GM12878 (cell line): Measurements from ENCODE around the gene SMPD3. TPM values are rescaled to one million over a fixed set of nuclear protein-coding genes. Genes with fewer than 3 reads are reported as not detected.

ENCODE experiments used
- ATAC-seq: fragments of 200-7000 bp; cut with Tn5 transposase; 3 replicates; pipeline ENCODE4 v1.9.1; 2020; ENCODE audit warnings: mild to moderate bottlenecking, moderate library complexity
- BruUV-seq: library from RNA; stranded (reverse); fragments of 400-500 nt; replicated peaks from 2 replicates; lab custom pipeline; 2021; lab: Mats Ljungman, UMichigan
- CTCF ChIA-PET: fragments of 300-600 bp; sonication (Branson Sonifier 250); formaldehyde crosslinking; extraction: SDS; loops from one replicate; lab custom pipeline; 2021; ENCODE audit warnings: inconsistent platforms; lab: Yijun Ruan, JAX
- POLR2A ChIA-PET: fragments of 350-600 bp; formaldehyde crosslinking; extraction: SDS; loops from one replicate; lab custom pipeline; 2021; ENCODE audit warnings: inconsistent platforms; lab: Charles Lee
- RAD21 ChIA-PET: fragments of 300-600 bp; sonication (Branson Sonifier 250); formaldehyde crosslinking; loops from one replicate; lab custom pipeline; 2023; ENCODE audit warnings: antibody characterized with exemption; ENCODE audit not compliant: unreplicated experiment; lab: Charles Lee
- SMC1A ChIA-PET: fragments of 300-600 bp; sonication (Branson Sonifier 250); formaldehyde crosslinking; loops from one replicate; lab custom pipeline; 2023; ENCODE audit not compliant: unreplicated experiment, uncharacterized antibody; lab: Charles Lee
- DNase-seq: peaks from one replicate; pipeline ENCODE4 v3.0.0-alpha.2; 2011; ENCODE audit warnings: low read depth, low spot score
- FAIRE-seq: peaks from 3 replicates; lab custom pipeline; 2011; peaks lifted over from hg19 to GRCh38; lab: Jason Lieb, UNC
- H2AFZ ChIP-seq: 2 replicates; pipeline ENCODE4 v1.6.0; 2011; ENCODE audit warnings: low read depth, low read length, control low read depth; ENCODE audit not compliant: control insufficient read depth
- H3K27ac ChIP-seq: 2 replicates; pipeline ENCODE4 v1.5.1; 2011; ENCODE audit warnings: control low read depth; ENCODE audit not compliant: control insufficient read depth, insufficient read depth
- H3K27me3 ChIP-seq, 2 experiments: replicated peaks in 1 of 2; 2 replicates each; pipeline versions ENCODE4 v1.6.0 to v1.6.1; 2011; ENCODE audit warnings: low read length in 1 of 2; ENCODE audit not compliant: control insufficient read depth in 2 of 2, insufficient read depth in 2 of 2
- H3K36me3 ChIP-seq, 2 experiments: 2 replicates each; pipeline ENCODE4 v1.5.1; 2011; ENCODE audit warnings: low read length in 1 of 2; ENCODE audit not compliant: control insufficient read depth in 2 of 2, insufficient read depth in 2 of 2
- H3K4me1 ChIP-seq: 2 replicates; pipeline ENCODE4 v1.6.1; 2011; ENCODE audit warnings: mild to moderate bottlenecking, low read length, moderate library complexity, mixed read lengths; ENCODE audit not compliant: control insufficient read depth, insufficient read depth
- H3K4me2 ChIP-seq: 2 replicates; pipeline ENCODE4 v1.6.0; 2011; ENCODE audit warnings: control low read depth; ENCODE audit not compliant: control insufficient read depth, insufficient read depth
- H3K4me3 ChIP-seq: fragments of 200-600 bp; sonication (generic); 2 replicates; pipeline ENCODE4 v1.5.1; 2016
- H3K79me2 ChIP-seq: 2 replicates; pipeline ENCODE4 v1.6.0; 2011; ENCODE audit warnings: low read length; ENCODE audit not compliant: control insufficient read depth, insufficient read depth
- H3K9ac ChIP-seq: 2 replicates; pipeline ENCODE4 v1.8.0; 2011; ENCODE audit warnings: low read length, control low read depth, mixed read lengths; ENCODE audit not compliant: control insufficient read depth, insufficient read depth
- H3K9me3 ChIP-seq: replicated peaks from 3 replicates; pipeline ENCODE4 v1.5.1; 2011; ENCODE audit warnings: mild to moderate bottlenecking, low read length; ENCODE audit not compliant: control insufficient read depth, insufficient read depth
- H4K20me1 ChIP-seq: 2 replicates; pipeline ENCODE4 v1.6.0; 2011; ENCODE audit not compliant: control insufficient read depth, insufficient read depth
- BCL11A ChIP-seq: IDR thresholded peaks from 2 replicates; pipeline ENCODE4 v1.6.1; 2011; ENCODE audit warnings: low read depth, low read length
- CREB1 ChIP-seq: IDR thresholded peaks from 2 replicates; pipeline ENCODE4 v1.6.1; 2012; ENCODE audit warnings: low read depth, mild to moderate bottlenecking, inconsistent platforms
- GABPA ChIP-seq: IDR thresholded peaks from 2 replicates; pipeline ENCODE4 v1.6.1; 2014; ENCODE audit warnings: antibody characterized with exemption, low read depth, mild to moderate bottlenecking, inconsistent platforms
- IKZF2 ChIP-seq, 2 experiments: fragments of 450-650 bp; IDR thresholded peaks; 2 replicates each; pipeline ENCODE4 v1.6.1; 2017; ENCODE audit warnings: mild to moderate bottlenecking in 2 of 2, moderate library complexity in 2 of 2
- JUND ChIP-seq: IDR thresholded peaks from 2 replicates; pipeline ENCODE4 v1.6.1; 2012; ENCODE audit warnings: low read depth, mild to moderate bottlenecking, low read length, improper control_type of control experiment, moderate library complexity
- KAT2A ChIP-seq: conservative IDR thresholded peaks from 2 replicates; pipeline ENCODE4 v1.6.1; 2011; ENCODE audit warnings: low read depth, low read length; ENCODE audit not compliant: control insufficient read depth
- NR2F1 ChIP-seq: fragments of 450-650 bp; conservative IDR thresholded peaks from 2 replicates; pipeline ENCODE4 v1.6.1; 2017; ENCODE audit warnings: mild to moderate bottlenecking
- RAD21 ChIP-seq: IDR thresholded peaks from 2 replicates; pipeline ENCODE4 v1.6.1; 2011; ENCODE audit warnings: mild to moderate bottlenecking, low read depth, low read length, moderate library complexity; ENCODE audit not compliant: insufficient read depth
- SP1 ChIP-seq: IDR thresholded peaks from one replicate; pipeline ENCODE4 v1.6.1; 2011; ENCODE audit warnings: low read depth, low read length
- TBL1XR1 ChIP-seq: IDR thresholded peaks from 2 replicates; pipeline ENCODE4 v1.6.1; 2012; ENCODE audit warnings: low read depth, low read length, improper control_type of control experiment
- ZBED1 ChIP-seq: IDR thresholded peaks from 2 replicates; pipeline ENCODE4 v1.6.1; 2016; ENCODE audit warnings: borderline replicate concordance
- ZNF592 ChIP-seq: fragments of 450-650 bp; IDR thresholded peaks from 2 replicates; pipeline ENCODE4 v1.6.1; 2017; ENCODE audit warnings: mild to moderate bottlenecking, moderate library complexity
- WGBS: methylation state at CpG from one replicate; pipeline ENCODE4 v1.1.6; 2016; ENCODE audit warnings: low lambda C conversion rate; ENCODE audit not compliant: insufficient replicate concordance, insufficient coverage; ENCODE audit errors: missing lambda C conversion rate; 5-methylcytosine and 5-hydroxymethylcytosine counted together
- in situ Hi-C: fragments of 300-500 bp; cut with MboI; formaldehyde crosslinking; loops from 9 replicates; pipeline ENCODE4 v1.14.3; 2018; ENCODE audit warnings: mixed read lengths
- intact Hi-C: fragments of 100-400 bp; cut with micrococcal nuclease; formaldehyde crosslinking; loops from one replicate; pipeline ENCODE4 v1.14.2; 2022; ENCODE audit not compliant: unreplicated experiment
- polyA plus RNA-seq, 11 experiments: library from polyadenylated mRNA; depleted of rRNA in 4 of 11; unstranded in 6 of 11; stranded (reverse) in 5 of 11; fragments of >200 nt; fragmentation: Nextera tagmentation in 4 of 11; fragmentation: Illumina TruSeq in 1 of 11; extraction: Ambion mirVana in 4 of 11; extraction: Trizol in 1 of 11; gene quantifications; 1 replicate in 1 of 11; 2 replicates in 10 of 11; pipeline versions ENCODE4 v1.2.1 to v1.2.3, GENCODE V29; 2011 to 2016; ENCODE audit warnings: inconsistent platforms in 2 of 11, missing spikeins in 2 of 11, low read depth in 1 of 11
- total RNA-seq, 4 experiments: library from RNA; depleted of rRNA in 3 of 4; stranded (reverse); fragments of >200 nt in 3 of 4; fragmentation: Illumina TruSeq in 1 of 4; extraction: Trizol in 1 of 4; gene quantifications; 2 replicates each; pipeline versions ENCODE4 v1.2.1 to v1.2.3, GENCODE V29; 2013 to 2021
- TF ChIP-seq, protein P1 (sequence below): fragments of 450-650 bp; IDR thresholded peaks from 2 replicates; pipeline ENCODE4 v1.6.1; 2017; ENCODE audit warnings: borderline replicate concordance

SMPD3 gene
- total and polyA plus RNA-seq, 10 of the 15 experiments (the other 5 are each of a cell fraction or from before 2014, with no cell fraction given), result 0.04 to 2.0 (median 1.2) TPM

DNA sequence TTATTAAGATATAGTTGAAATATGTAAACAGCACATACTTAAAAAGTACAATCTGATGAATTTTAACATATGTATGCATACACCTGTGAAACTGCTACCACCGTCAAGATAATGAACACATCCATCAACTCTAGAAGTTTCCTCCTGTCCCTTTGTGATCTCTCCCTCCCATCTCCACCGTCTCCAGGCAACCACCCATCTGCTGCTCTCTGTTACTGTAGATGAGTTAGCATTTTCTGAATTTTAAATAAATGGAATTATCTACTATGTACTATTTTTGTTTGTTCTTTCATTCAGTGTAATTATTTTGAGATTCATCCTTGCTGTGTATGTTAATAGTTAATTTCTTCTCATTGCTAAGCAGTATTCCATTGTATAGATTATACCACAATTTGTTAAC lies 40.2 kb upstream of the SMPD3 start:
- no peak overlapping the region for H3K27ac ChIP-seq
- H3K4me3 ChIP-seq, result no peak overlapping the region
- H3K9ac ChIP-seq, result no peak overlapping the region
- no peaks in the 10 kb centered on the region; a peak in 1 of 4 replicates for H3K27me3 ChIP-seq
- no peak overlapping the region for H3K4me2 ChIP-seq
- no peaks in the 10 kb centered on the region; the same call in 2 of the 3 replicates for H3K9me3 ChIP-seq
- TF ChIP-seq BCL11A (no peak), JUND (no peak), TBL1XR1 (no peak), IKZF2 (IDR thresholded peaks at IDR 0.05) (no peak), ZNF592 (no peak), RAD21 (no peak), ZBED1 (no peak), GABPA (no peak), CREB1 (no peak), NR2F1 (no peak), KAT2A (no peak), SP1 (no peak)
- TF ChIP-seq, protein P1, sequence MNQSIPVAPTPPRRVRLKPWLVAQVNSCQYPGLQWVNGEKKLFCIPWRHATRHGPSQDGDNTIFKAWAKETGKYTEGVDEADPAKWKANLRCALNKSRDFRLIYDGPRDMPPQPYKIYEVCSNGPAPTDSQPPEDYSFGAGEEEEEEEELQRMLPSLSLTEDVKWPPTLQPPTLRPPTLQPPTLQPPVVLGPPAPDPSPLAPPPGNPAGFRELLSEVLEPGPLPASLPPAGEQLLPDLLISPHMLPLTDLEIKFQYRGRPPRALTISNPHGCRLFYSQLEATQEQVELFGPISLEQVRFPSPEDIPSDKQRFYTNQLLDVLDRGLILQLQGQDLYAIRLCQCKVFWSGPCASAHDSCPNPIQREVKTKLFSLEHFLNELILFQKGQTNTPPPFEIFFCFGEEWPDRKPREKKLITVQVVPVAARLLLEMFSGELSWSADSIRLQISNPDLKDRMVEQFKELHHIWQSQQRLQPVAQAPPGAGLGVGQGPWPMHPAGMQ, result no peak
- ChIA-PET RAD21 (no interaction called here), SMC1A (no interaction called here), CTCF (interaction anchor here (1.0 to 2.9 kb wide), 2 partner anchors 9 to 22 kb away, joined by 3 to 10 read pairs; no protein-coding TSS in a partner anchor), POLR2A (interaction anchor here (0.7 to 1.1 kb wide), 2 partner anchors 10 to 992 kb away, joined by 3 read pairs; no protein-coding TSS in a partner anchor)
- H4K20me1 ChIP-seq, result no peaks in the 10 kb centered on the region
- WGBS, result 81% methylated on average over 2 of the region's 2 CpGs
- BruUV-seq, result no TSS peak
- no peak for FAIRE-seq
- no peaks in the 10 kb centered on the region for H3K79me2 ChIP-seq
- in situ Hi-C loops, result no loop called here
- no peak overlapping the region for H2AFZ ChIP-seq
- H3K36me3 ChIP-seq, result no peaks in the 10 kb centered on the region
- DNase-seq, result no peak
- peaks cover 13% of the 10 kb centered on the region for H3K4me1 ChIP-seq
- ATAC-seq, result no peak
- intact Hi-C loops, result no loop called here
